IMR-90 (cell line): ENCODE results near the gene RTL1. TPM values are rescaled to one million over a fixed set of nuclear protein-coding genes. Genes with fewer than 3 reads are reported as not detected.

Experiments used
- ATAC-seq: fragments of 200-7000 bp; cut with Tn5 transposase; 2 replicates; pipeline ENCODE4 v1.9.1; 2020; ENCODE audit warnings: low read depth, mild to moderate bottlenecking, moderate library complexity
- BruUV-seq: library from RNA; stranded (reverse); fragments of 400-500 nt; replicated peaks from 2 replicates; lab custom pipeline; 2021; lab: Mats Ljungman, UMichigan
- CTCF ChIA-PET: fragments of 300-600 bp; formaldehyde crosslinking; extraction: SDS; loops from one replicate; lab custom pipeline; 2021; ENCODE audit warnings: antibody characterized with exemption; lab: Yijun Ruan, JAX
- POLR2A ChIA-PET: fragments of 300-600 bp; sonication (Branson Sonifier 250); formaldehyde crosslinking; loops from one replicate; lab custom pipeline; 2022; ENCODE audit warnings: antibody characterized with exemption; ENCODE audit not compliant: unreplicated experiment; lab: Charles Lee
- DNase-seq: peaks from one replicate; pipeline ENCODE4 v3.0.0; 2013
- H2AFZ ChIP-seq: replicated peaks from 2 replicates; pipeline ENCODE3; 2013; ENCODE audit warnings: low read length, mild to moderate bottlenecking; ENCODE audit not compliant: poor library complexity
- H2AK5ac ChIP-seq: 2 replicates; pipeline ENCODE4 v1.6.1; 2013; ENCODE audit warnings: low read depth, low read length, inconsistent platforms
- H2AK9ac ChIP-seq: replicated peaks from 2 replicates; pipeline ENCODE3; 2013; ENCODE audit warnings: mild to moderate bottlenecking, low read depth, low read length, moderate library complexity; ENCODE audit not compliant: poor library complexity
- H2BK120ac ChIP-seq: 2 replicates; pipeline ENCODE4 v1.6.1; 2013; ENCODE audit warnings: low read depth, low read length, inconsistent platforms
- H2BK15ac ChIP-seq: 3 replicates; pipeline ENCODE4 v1.6.1; 2013; ENCODE audit warnings: low read depth, low read length, inconsistent platforms
- H2BK20ac ChIP-seq: 2 replicates; pipeline ENCODE4 v1.6.1; 2013; ENCODE audit warnings: low read depth, mild to moderate bottlenecking, inconsistent platforms, low read length, moderate library complexity
- H2BK5ac ChIP-seq: 2 replicates; pipeline ENCODE4 v1.6.1; 2013; ENCODE audit warnings: mild to moderate bottlenecking, low read depth, low read length, inconsistent platforms; ENCODE audit not compliant: poor library complexity, severe bottlenecking
- H3K14ac ChIP-seq: replicated peaks from 2 replicates; pipeline ENCODE4 v1.6.1; 2013; ENCODE audit warnings: low read depth, low read length, inconsistent platforms
- H3K18ac ChIP-seq: 2 replicates; pipeline ENCODE4 v1.6.1; 2013; ENCODE audit warnings: low read depth, low read length, control low read depth
- H3K23ac ChIP-seq: 2 replicates; pipeline ENCODE4 v1.6.1; 2013; ENCODE audit warnings: low read depth, low read length, inconsistent platforms
- H3K27ac ChIP-seq: 2 replicates; pipeline ENCODE4 v1.5.1; 2013; ENCODE audit warnings: mild to moderate bottlenecking, control low read depth, low read length; ENCODE audit not compliant: insufficient read depth
- H3K27me3 ChIP-seq: 2 replicates; pipeline ENCODE4 v1.6.1; 2013; ENCODE audit warnings: low read length; ENCODE audit not compliant: control insufficient read depth, insufficient read depth
- H3K36me3 ChIP-seq: 2 replicates; pipeline ENCODE4 v1.6.1; 2013; ENCODE audit warnings: low read length, mixed read lengths; ENCODE audit not compliant: control insufficient read depth, insufficient read depth
- H3K4ac ChIP-seq: 2 replicates; pipeline ENCODE4 v1.6.1; 2013; ENCODE audit warnings: low read depth, low read length, inconsistent platforms
- H3K4me1 ChIP-seq: 2 replicates; pipeline ENCODE4 v1.6.1; 2013; ENCODE audit warnings: low read length, mixed read lengths; ENCODE audit not compliant: control insufficient read depth, insufficient read depth
- H3K4me2 ChIP-seq: 2 replicates; pipeline ENCODE4 v1.6.1; 2013; ENCODE audit warnings: low read depth, mild to moderate bottlenecking, control low read depth, low read length, moderate library complexity
- H3K4me3 ChIP-seq: 2 replicates; pipeline ENCODE4 v1.5.1; 2013; ENCODE audit warnings: low read depth, mild to moderate bottlenecking, control low read depth, low read length, moderate library complexity; ENCODE audit not compliant: insufficient read depth
- H3K56ac ChIP-seq: 2 replicates; pipeline ENCODE4 v1.6.1; 2013; ENCODE audit warnings: low read length, inconsistent platforms; ENCODE audit not compliant: insufficient read depth; ENCODE audit errors: extremely low read depth
- H3K79me1 ChIP-seq, 2 experiments: 2 replicates each; pipeline ENCODE4 v1.6.1; 2013; ENCODE audit warnings: low read length in 2 of 2, inconsistent platforms in 1 of 2, low read depth in 1 of 2
- H3K9ac ChIP-seq: 2 replicates; pipeline ENCODE4 v1.6.1; 2013; ENCODE audit warnings: low read depth, low read length, control low read depth
- H3K9me1 ChIP-seq: 2 replicates; pipeline ENCODE4 v1.6.1; 2013; ENCODE audit warnings: low read length, inconsistent platforms; ENCODE audit not compliant: insufficient read depth
- H3K9me3 ChIP-seq: 2 replicates; pipeline ENCODE4 v1.6.1; 2013; ENCODE audit warnings: low read length; ENCODE audit not compliant: control insufficient read depth, insufficient read depth
- H4K20me1 ChIP-seq: 2 replicates; pipeline ENCODE4 v1.6.1; 2013; ENCODE audit warnings: low read length, inconsistent platforms; ENCODE audit not compliant: insufficient read depth
- H4K5ac ChIP-seq: 2 replicates; pipeline ENCODE4 v1.6.1; 2013; ENCODE audit warnings: mild to moderate bottlenecking, low read depth, low read length, control low read depth
- H4K8ac ChIP-seq, 2 experiments: 2 replicates each; pipeline ENCODE4 v1.6.1; 2013; ENCODE audit warnings: low read depth in 2 of 2, low read length in 2 of 2, control low read depth in 1 of 2, inconsistent platforms in 1 of 2
- H4K91ac ChIP-seq: 2 replicates; pipeline ENCODE4 v1.6.1; 2013; ENCODE audit warnings: low read depth, low read length, inconsistent platforms; ENCODE audit not compliant: insufficient read depth
- CHD1 ChIP-seq: IDR thresholded peaks from 2 replicates; pipeline ENCODE4 v1.6.1; 2012; ENCODE audit warnings: low read depth, low read length, improper control_type of control experiment
- MAZ ChIP-seq: IDR thresholded peaks from 2 replicates; pipeline ENCODE4 v1.6.1; 2012; ENCODE audit warnings: low read depth, mild to moderate bottlenecking, low read length, improper control_type of control experiment, moderate library complexity, borderline replicate concordance
- NFE2L2 ChIP-seq: fragments of 150-350 bp; IDR thresholded peaks from 2 replicates; pipeline ENCODE4 v1.6.1; 2016; ENCODE audit warnings: low read depth, mild to moderate bottlenecking, low read length
- POLR2A ChIP-seq: IDR thresholded peaks from 2 replicates; pipeline ENCODE4 v1.6.1; 2012; ENCODE audit warnings: mild to moderate bottlenecking, low read depth, low read length
- RCOR1 ChIP-seq: IDR thresholded peaks from 2 replicates; pipeline ENCODE4 v1.6.1; 2012; ENCODE audit warnings: mild to moderate bottlenecking, low read length, improper control_type of control experiment; ENCODE audit not compliant: insufficient replicate concordance
- SMC3 ChIP-seq: fragments of 150-350 bp; IDR thresholded peaks from 2 replicates; pipeline ENCODE4 v1.6.1; 2016; ENCODE audit warnings: low read depth, mild to moderate bottlenecking, antibody characterized with exemption, low read length, moderate library complexity
- WGBS, 2 experiments: methylation state at CpG; one replicate each; pipeline versions ENCODE4 v1.1.5 to v1.1.7; 2013; ENCODE audit warnings: missing lambda C conversion rate in 2 of 2; ENCODE audit not compliant: insufficient read length in 1 of 2; ENCODE audit errors: extremely low coverage in 2 of 2; 5-methylcytosine and 5-hydroxymethylcytosine counted together
- dilution Hi-C: fragments of 300-500 bp; cut with HindIII; formaldehyde crosslinking; loops from one replicate; pipeline ENCODE4 v1.14.3; 2018; ENCODE audit warnings: low sequenced_read_pairs; ENCODE audit not compliant: unreplicated experiment
- in situ Hi-C: fragments of 300-500 bp; cut with MboI; formaldehyde crosslinking; loops from 3 replicates; pipeline ENCODE4 v1.14.3; 2019; ENCODE audit warnings: low sequenced_read_pairs, inconsistent platforms, mixed read lengths
- intact Hi-C: fragments of 100-400 bp; cut with micrococcal nuclease; formaldehyde crosslinking; loops from 2 replicates; pipeline ENCODE4 v1.10.0; 2022
- polyA plus RNA-seq, 3 experiments: library from polyadenylated mRNA; depleted of rRNA; stranded (reverse); fragments of >200 nt; gene quantifications; 2 replicates each; pipeline ENCODE4 v1.2.3, GENCODE V29; 2012; ENCODE audit warnings: low replicate concordance in 1 of 3
- total RNA-seq: library from RNA; depleted of rRNA; stranded (reverse); fragments of >200 nt; gene quantifications from 2 replicates; pipeline ENCODE4 v1.2.3, GENCODE V29; 2012

Gene RTL1
- total and polyA plus RNA-seq, 2 of the 4 experiments (the other 2 are of a cell fraction), result not detected

- no peak overlapping the region for H3K14ac ChIP-seq
- in situ Hi-C loops, result no loop called here
- no peak overlapping the region for H2AK5ac ChIP-seq
- H2BK120ac ChIP-seq, result no peak overlapping the region
- DNase-seq (no peak), ATAC-seq (no peak)
- intact Hi-C loops, result no loop called here
- TF ChIP-seq POLR2A (no peak), CHD1 (no peak), SMC3 (no peak), NFE2L2 (no peak), RCOR1 (no peak), MAZ (no peak)
- no peak overlapping the region for H2BK15ac ChIP-seq
- ChIA-PET CTCF (no interaction called here), POLR2A (no interaction called here)
- H3K36me3 ChIP-seq, result peaks cover 76% of the 10 kb centered on the region
- dilution Hi-C loops, result no loop called here
- no peak overlapping the region for H2AFZ ChIP-seq
- H3K56ac ChIP-seq, result no peak overlapping the region
- H3K9me1 ChIP-seq, result peaks cover 4% of the 10 kb centered on the region; the same call in 1 of the 2 replicates
- H2BK20ac ChIP-seq, result no peak overlapping the region
- no peak overlapping the region for H4K8ac ChIP-seq
- no peak overlapping the region for H4K91ac ChIP-seq
- H3K18ac ChIP-seq, result no peak overlapping the region
- H3K9ac ChIP-seq, result no peak overlapping the region
- no peak overlapping the region for H3K27ac ChIP-seq
- no peak overlapping the region for H3K23ac ChIP-seq
- H3K4me2 ChIP-seq, result no peak overlapping the region
- peaks cover 3% of the 10 kb centered on the region; the same call in 1 of the 2 replicates for H3K9me3 ChIP-seq
- H3K27me3 ChIP-seq, result no peaks in the 10 kb centered on the region
- BruUV-seq, result no TSS peak
- H4K20me1 ChIP-seq, result peaks cover 71% of the 10 kb centered on the region
- no peak overlapping the region for H4K5ac ChIP-seq
- peak overlapping the region; percentile 58 for H2AK9ac ChIP-seq
- no peak overlapping the region for H2BK5ac ChIP-seq
- H3K4me1 ChIP-seq, result peaks cover 4% of the 10 kb centered on the region
- peaks cover 10 to 50% of the 10 kb centered on the region in 2 experiments for H3K79me1 ChIP-seq
- H3K4ac ChIP-seq, result no peak overlapping the region
- WGBS, 2 experiments, result 90% methylated on average over 20 of the region's 38 CpGs; no CpG with 5 or more reads in 1 of the 2 experiments
- no peak overlapping the region for H3K4me3 ChIP-seq
Measured at GRCh38 chr14:100881211-100882025, 22.1 kb downstream of the RTL1 start.
